AG08396 (cell line): ENCODE data around the gene KIDINS220.

ENCODE experiments used
- DNase-seq: peaks from one replicate; pipeline ENCODE4 v3.0.0; 2012; ENCODE audit warnings: low spot score, mixed read lengths

KIDINS220 gene

DNA sequence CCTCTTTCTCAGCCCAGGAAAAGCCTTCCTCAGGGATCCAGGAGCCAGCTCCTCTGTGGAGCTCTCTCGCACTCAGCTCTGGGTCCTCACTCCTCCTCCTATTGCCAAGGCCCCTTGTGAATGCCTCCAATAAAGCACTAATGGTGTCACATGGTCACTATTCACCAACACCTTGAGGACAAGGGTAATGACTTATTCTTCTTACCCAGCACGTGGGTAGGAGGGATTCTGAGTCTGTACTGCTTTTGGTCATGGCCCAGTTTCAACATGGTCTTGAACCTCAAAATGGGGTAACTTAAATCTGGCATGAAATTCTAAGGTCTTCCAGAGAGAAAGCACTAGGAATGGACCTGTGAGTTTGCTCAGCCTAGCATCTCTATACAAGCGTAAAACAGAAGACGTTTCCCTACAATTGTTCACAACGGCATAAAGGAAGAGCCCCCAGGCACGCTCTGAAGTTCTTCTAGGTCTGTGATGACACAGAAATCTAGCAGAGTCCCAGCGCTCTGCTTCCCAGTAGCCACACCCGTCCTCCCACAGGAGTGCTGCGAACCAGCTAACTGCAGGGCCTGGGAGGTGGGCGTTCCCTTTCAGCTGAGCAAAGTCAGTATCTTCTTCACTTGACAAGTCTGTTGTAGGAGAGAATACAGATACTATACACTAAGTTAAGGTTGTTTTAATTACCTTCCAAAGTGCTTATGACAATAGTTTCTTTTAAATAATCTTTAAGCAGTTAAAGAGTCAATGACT, 14.6 kb upstream of the KIDINS220 start:
- DNase-seq = no peak

DNA sequence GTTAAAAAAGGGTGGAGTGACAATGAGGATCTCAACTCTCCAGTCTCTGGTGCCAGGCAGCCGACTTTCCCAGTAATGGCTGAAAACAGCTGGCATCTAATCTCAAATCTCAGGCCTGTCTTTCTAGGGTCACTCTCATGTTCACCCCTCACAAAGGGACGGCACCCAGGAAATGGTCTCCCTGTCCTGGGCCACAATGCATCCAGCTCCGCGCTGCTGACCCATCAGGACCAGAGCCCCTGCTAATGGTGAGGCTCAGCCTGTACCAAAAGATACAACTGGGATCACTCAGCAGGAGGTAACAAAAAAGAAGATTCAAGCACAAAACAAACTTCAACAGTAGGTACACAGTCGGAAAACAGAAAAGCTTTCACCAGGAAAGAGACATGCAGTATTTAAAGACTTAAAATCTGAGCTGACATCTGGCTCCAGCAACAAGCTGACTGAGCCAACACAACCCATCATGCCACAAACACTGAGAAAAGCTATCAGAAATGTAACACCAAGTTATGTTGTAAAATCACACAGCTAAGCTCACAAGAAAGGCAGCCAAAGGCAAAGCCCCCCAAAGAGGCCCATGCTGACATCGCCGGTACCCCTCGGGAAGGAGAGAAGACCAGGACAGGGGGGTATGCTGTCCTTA, 13.6 kb upstream of the KIDINS220 start:
- no peak for DNase-seq

DNA sequence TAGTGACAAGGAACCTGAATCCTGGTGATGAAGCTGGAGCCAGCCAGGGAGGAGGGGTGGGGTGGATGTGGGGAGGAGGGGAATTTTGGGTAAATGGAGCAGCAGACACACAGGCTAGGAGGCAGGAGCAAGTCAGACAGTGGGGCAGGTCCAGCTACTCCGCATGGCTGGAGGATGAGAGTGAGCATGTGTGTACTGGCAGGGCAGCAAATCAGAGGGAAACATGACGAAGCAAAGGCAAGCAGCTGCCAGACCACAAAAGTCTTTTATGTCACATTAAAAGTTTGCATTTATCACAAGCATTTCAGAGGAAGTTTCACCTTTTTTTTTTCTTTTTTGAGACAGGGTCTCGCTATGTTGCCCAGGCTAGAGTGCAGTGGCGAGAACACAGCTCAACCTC, 11.9 kb upstream of the KIDINS220 start:
- peak; percentile 73 for DNase-seq

DNA sequence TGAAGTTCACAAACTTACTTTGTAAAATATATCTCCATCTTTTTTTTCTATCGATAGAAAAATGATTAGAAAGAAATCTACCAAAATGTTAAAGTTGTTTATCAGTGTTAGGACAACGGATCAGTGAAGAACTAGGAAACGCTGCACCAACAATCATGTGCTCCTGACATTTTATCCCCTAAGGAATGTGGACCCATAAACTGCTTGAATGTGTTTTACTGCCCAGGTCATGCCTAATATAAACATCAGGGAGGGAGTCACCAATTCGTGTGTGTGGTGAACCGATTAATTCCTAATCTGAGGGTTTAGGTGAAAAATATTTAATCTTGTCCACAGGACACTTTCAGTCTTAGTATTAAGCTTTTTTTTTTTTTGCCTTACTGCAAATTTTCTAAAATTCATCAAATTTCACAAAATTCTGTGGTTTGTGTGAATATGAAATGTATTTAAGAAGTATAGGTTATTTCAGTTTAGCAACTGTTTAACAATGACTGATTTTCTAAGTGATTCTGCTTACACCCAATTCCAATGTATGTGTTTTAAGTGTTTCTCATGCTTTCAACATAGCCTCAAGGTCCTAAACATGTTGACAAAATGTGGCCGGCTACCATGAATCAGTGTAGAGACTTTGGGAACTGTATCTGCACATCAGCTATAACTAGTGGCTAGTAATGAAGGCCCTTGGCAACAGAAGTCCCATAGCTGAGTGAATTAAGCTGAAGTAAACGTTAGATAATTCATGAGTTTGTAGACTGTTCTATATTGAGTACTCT, 11.1 kb upstream of the KIDINS220 start:
- DNase-seq = no peak

DNA sequence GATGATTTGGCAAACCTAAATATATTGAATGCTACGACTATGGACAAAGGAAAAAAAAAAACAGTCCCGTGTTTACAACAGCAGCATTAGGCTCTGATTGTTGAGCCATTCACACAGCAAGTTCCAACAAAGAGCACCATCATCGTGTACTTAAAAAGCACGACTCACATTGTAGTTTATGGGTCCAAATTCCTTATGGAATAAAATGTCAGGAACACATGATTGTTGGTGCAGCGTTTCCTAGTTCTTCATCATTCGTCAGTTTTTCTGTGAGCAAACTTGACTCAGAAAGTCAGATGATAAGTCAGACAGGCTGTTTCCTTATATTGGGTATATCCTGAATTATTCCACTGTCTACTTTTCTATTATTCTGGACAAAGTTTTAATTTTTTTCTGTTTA, 10.0 kb upstream of the KIDINS220 start:
- DNase-seq = no peak

DNA sequence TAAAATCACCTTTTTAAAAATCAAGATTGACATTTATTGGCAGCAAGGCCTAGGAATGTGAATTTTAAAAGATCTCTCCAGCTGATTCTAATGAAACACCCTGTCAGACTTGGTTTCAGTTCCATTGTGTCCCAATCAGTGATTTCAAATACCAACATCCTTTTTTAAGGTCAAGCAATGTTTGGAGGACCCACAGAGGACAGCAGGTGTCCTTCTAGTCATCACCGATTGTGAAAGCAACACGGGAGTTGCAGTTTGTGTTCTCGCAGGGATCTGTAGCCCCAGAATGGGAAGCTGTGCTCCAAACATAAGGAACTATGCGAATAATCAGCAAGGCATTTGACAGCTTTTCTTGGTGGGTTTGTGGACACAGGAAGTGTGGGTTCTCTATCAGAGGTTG, 4.5 kb upstream of the KIDINS220 start:
- no peak for DNase-seq

DNA sequence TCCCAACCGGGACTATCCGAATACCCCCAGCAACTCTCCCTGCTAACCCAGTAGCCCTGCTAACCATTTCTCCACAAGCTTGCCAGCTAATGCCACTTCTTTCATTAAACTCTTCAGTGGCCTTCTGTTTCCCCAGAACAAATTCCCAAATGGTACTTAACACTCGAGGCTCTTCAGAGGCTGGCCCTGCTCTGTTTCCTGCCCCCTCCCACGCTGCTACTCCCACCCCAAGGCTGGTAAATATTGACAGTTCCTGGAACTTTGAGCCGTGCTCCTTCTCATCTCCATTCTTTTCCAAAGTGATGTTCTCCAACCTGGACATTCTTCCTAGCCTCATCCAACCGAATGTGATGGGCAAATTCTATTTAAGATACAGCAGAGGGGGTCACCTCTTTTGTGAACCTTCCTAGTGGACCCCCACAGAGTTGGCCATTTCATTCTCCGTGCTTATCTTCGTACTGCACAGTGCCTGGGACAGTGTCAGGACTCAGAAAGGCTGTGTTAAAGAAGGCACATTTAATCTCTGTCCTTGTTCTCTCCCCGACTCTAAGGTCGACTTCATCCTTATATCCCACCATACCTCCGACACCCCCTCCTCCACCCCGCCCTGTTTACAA, 3.2 kb upstream of the KIDINS220 start:
- no peak for DNase-seq

DNA sequence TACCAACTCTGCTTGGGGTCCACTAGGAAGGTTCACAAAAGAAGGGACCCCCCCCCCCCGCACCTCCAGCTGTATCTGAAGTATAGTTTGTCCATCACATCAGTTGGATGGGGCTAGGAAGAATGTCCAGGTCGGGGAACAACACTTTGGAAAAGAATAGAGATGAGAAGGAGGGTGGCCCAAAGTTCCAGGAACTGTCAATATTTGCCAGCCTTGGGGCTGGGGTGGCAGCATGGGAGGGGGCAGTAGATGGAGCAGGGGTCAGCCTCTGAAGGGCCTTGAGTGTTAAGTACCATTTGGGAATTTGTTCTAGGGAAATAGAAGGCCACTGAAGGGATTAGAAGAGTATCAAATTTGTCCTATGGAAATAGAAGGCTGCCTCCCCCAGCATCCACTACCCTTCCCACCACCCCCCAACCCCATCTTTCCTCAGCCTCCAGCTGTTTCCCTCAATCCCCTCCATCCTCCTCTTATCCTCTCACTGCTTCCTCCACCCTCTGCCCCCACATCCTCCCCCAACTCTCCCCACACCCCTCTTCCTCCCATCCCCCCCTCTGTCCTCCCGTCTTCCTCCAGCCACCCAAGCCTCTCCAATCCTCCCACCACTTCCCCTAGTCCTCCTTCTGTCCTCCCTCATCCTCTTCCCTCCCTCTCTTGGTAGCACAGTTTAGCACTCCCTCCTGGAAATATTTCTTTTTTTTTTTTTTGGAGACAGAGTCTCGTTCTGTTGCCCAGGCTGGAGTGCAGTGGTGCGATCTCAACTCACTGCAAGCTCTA, 2.0 kb upstream of the KIDINS220 start:
- no peak for DNase-seq

DNA sequence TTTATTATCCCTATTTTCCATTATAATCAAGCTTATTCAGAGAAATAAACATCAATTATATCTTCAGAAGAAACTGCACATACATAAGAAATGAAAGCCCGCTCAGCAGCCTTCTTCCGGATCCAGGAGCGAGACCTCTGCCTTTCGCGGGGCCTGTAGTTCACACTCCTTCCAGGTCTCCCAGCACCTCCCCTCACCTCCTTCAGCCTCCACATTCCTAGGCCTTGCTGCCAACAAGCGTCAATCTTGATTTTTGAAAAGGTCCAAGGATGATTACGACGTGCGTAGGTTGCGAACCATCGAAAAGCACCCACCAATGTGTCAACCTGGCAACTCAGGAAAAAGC, 355 bp upstream of the KIDINS220 start:
- DNase-seq = no peak

DNA sequence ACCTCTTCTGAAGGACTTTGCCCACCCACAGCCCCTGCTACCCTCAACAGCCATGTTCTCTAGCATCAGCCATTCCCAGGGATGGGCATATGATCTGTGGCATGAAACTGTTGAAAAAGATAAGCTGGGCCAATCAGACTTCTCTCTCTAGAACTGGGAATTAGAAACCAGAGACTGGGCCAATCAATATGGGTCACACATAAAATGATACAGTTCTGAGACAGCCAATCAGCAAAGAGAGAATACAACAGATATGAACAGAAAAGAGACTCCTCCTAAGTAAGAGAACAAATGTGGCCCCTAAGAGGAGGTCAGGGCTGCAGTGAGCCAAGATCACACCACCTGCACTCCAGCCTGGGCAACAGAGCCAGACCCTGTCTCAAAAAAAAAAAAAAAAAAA, 2.1 kb downstream of the KIDINS220 start:
- DNase-seq = peak; percentile 22

DNA sequence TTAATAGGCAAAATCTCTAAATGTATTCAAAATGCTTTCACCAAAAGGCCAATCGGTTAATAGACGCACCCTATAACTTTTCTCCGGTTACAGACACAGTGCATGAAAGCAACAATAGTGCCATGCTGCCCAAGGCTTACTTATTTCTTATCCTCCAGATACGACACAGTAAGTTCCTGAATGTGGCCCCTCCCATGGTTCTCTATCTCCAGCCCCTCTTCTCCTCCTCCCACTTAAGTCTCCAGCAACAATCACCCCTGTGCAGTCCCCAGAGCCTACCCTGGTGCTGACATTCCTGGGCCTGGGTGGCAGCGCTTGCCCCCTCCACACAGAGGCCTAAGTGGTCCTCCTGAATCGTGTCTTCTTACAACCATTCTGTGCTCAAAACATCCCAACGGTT, 3.6 kb downstream of the KIDINS220 start:
- DNase-seq = no peak

DNA sequence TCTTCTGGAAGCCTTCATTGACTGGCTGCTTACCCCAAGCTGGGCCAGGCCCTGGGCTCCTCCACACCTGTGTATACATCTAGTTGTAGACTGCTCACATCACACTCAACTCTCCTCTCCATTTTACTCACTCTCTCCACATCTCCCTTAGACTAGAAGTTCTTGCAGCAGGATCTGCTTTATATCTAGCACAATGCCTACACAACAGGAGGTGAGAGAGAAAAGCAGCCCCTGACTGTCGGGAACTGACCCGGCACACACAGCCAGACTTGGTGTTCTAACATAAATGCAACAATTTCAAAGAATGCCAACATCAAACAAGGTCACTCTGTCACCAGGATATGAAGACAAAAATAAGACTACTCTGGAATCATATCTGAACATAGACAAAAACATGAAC, 5.9 kb downstream of the KIDINS220 start:
- DNase-seq = no peak

DNA sequence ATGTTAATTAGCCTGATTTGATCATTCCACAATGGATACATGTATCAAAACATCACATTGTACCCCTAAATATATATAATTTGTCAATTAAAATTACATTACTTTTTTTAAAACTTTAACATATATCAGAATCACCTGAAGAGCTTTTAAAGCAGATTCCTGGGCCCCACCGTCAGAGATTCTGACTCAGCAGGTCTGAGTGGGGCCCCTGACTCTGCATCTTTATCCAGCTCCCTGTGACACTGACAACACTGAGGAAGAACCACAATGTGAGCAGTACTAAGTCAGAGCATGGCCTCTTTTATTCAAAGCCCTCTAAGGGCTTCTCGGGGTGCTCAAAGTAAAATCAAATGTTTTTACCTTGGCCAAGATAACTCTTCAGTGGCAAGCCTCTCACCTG, 9.7 kb downstream of the KIDINS220 start:
- DNase-seq = no peak

DNA sequence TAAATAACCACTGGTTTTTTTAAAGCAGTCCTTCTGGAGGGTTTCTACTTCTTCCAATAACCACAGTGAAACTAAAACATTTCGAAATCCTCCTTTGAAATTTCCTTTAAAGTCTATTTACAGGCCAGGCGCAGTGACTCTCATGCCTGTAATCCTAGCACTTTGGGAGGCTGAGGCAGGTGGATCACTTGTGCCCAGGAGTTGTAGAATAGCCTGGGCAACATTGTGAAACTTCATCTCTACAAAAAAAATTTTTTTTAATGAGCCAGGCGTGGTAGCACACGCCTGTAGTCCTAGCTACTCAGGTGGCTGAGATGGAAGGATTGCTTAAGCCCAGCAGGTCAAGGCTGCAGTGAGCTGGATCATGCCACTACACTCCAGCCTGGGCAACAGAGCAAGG, 15.2 kb downstream of the KIDINS220 start:
- DNase-seq = no peak

DNA sequence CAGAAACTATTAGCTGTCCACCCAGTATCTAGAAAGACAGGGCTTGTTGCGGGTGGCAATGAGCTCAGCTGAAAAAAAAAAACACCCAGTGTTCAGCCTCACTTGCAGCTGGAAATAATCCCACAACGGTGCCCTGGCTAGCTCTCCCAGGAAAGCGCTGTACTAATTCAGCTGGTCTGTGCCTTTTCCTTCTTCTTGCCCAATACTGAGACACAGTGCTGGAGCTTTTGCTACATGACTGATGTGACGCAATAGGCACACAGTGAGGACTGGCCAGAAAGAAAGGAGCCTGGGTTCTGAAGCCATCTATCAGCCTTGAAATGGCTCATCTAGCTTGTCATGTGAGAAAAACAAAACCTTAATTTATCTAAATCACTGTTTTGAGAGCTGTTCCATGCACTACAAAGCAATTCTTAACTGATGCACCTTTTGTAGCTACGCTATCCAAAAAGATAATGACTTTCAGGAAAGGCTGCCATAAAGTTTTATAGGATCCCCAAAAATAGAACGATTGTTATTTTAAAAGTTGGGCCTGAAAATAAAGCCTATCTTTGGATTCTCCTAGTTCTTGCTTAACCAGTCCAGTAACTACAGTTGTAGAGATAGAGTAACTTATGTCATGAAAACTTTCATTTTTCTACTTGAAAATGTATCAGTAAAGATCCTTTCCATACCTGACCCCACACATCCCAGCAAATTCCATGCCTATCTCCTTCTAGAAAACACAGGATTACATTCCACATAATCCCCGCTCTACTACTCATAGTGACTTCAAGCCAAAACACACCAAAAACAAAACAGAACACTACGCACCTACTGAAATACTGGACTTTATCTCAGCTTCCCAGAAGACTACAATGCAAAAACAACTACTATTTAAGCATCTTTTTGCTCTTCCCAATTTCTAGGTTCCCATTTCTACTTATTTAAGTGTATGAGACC, 15.9 kb downstream of the KIDINS220 start:
- peak; percentile 36 for DNase-seq

DNA sequence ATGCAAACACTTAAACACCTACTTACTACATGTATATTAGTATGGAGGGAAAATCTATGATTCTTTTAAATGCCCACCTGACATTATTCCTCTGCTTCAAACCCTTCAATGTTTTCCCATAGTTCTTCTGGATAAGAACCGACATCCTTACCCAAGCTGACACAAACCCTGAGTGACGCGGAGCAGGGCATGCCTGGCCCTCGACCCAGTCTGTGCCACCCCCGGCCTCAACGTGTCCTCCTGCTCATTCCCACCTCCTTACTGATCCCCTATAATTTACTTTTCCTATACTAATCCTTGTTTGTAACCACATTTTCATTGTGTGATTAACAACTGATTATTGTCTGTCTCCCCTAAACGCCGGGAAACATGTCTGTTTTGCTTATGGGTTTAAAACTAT, 17.5 kb downstream of the KIDINS220 start:
- no peak for DNase-seq

DNA sequence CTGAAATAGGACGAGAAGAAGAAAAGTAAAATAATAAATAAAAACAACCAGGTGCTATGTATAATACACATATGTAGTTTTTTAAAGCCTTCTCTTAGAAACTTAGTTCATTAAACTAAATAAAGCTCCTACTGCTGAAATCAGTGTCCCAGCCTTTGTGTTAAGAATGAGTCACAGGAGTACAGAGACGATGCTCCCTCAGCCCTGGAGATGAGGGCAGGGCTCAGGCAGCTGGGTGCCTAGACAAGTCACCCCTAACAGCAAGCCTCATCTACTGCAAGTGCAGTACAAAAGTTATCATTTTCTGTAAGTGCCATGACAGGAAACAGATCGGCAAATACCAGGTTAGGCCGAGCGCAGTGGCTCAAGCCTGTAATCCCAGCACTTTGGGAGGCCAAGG, 18.2 kb downstream of the KIDINS220 start:
- peak; percentile 19 for DNase-seq

DNA sequence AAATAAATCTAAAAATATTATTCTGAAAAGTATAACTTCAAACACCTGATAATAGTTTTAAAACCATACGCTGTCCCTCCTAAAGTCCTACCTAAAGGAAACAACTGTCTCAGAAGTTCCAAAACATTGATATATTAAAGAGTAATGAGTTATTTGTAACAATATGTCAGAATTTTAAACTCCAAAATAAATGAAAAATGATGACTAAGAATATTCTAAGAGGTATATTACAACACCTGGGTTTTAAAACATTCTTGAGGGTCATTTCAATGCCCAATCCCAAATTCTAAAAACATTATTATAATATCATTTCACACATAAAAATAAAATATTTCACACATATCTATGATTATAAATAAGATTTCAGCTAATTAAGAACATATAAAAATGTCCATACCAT, 20.2 kb downstream of the KIDINS220 start:
- DNase-seq = no peak

DNA sequence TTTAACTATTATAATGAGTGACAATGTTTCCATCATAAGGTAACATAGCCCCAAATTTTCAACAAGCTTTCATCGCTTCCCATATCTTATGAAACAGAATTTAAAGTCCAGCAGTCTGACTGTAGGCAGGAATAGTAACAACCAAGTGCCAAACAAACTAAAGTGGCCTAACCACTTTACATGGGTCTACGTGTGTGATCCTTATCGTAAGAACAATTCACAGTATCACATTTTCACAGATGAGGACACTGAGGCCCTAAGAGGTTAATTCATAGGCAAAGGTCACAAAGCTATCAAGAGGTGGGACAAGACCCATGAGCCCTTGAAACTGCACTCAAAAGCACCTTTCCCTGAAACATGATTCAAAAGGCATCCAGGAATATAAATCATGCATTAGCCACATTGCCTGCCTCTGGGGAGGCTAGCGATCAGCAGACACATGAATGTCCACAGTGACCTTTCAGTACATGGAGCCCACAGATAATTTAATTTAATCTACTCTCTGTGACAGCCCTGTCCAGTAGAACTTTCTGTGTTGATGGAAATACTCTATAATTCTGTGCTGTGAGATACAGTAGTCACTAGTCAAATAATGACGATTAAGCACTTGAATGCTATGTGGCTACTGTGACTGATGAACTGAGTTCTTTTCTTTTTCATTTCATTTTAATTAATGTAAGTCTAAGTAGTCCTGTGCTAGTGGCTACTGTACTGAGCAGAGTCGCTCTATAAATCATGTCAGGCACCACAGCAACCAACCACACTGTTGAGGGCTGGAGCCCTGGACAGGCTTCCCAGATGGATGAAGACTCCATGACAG, 30.3 kb downstream of the KIDINS220 start:
- no peak for DNase-seq
